Calu3 (cell line): Measurements from ENCODE around the gene SULF2. TPM values are rescaled to one million over a fixed set of nuclear protein-coding genes. Genes with fewer than 3 reads are reported as not detected.

Experiments
- BruUV-seq: library from RNA; stranded (reverse); fragments of 400-500 nt; replicated peaks from 2 replicates; lab custom pipeline; 2021; lab: Mats Ljungman, UMichigan
- CTCF ChIA-PET: fragments of 300-600 bp; sonication (Branson Sonifier 250); formaldehyde crosslinking; loops from one replicate; lab custom pipeline; 2022; ENCODE audit warnings: antibody characterized with exemption; lab: Charles Lee
- DNase-seq: peaks from one replicate; pipeline ENCODE4 v3.0.0; 2022
- H3K27ac Mint-ChIP-seq: one replicate; pipeline ENCODE4 v1.8.0; 2022; ENCODE audit warnings: mixed read lengths; ENCODE audit not compliant: unreplicated experiment
- H3K27me3 Mint-ChIP-seq: one replicate; pipeline ENCODE4 v1.8.0; 2022; ENCODE audit warnings: mixed read lengths; ENCODE audit not compliant: unreplicated experiment
- H3K36me3 Mint-ChIP-seq: one replicate; pipeline ENCODE4 v1.8.0; 2022; ENCODE audit warnings: mild to moderate bottlenecking, moderate library complexity, mixed read lengths; ENCODE audit not compliant: insufficient read depth, unreplicated experiment
- H3K4me1 Mint-ChIP-seq: one replicate; pipeline ENCODE4 v1.8.0; 2022; ENCODE audit warnings: mild to moderate bottlenecking, low read depth, mixed read lengths; ENCODE audit not compliant: unreplicated experiment
- H3K4me3 Mint-ChIP-seq: one replicate; pipeline ENCODE4 v1.8.0; 2022; ENCODE audit warnings: mild to moderate bottlenecking, low read depth, moderate library complexity, mixed read lengths; ENCODE audit not compliant: unreplicated experiment
- H3K9me3 Mint-ChIP-seq: one replicate; pipeline ENCODE4 v1.8.0; 2022; ENCODE audit warnings: low read depth, mixed read lengths; ENCODE audit not compliant: unreplicated experiment
- intact Hi-C: fragments of 100-400 bp; cut with micrococcal nuclease; formaldehyde crosslinking; loops from one replicate; pipeline ENCODE4 v1.10.0; 2022; ENCODE audit not compliant: unreplicated experiment
- total RNA-seq: library from RNA; stranded (reverse); gene quantifications from 2 replicates; pipeline ENCODE4 v1.2.3, GENCODE V29; 2022
- TF ChIP-seq, protein P1 (sequence below): fragments of 200-600 bp; IDR thresholded peaks from one replicate; pipeline ENCODE4 v1.8.0; 2022; ENCODE audit warnings: antibody characterized with exemption; ENCODE audit not compliant: unreplicated experiment

Gene SULF2
- total RNA-seq, 1 experiment from 2014 or later = 112 TPM

DNA sequence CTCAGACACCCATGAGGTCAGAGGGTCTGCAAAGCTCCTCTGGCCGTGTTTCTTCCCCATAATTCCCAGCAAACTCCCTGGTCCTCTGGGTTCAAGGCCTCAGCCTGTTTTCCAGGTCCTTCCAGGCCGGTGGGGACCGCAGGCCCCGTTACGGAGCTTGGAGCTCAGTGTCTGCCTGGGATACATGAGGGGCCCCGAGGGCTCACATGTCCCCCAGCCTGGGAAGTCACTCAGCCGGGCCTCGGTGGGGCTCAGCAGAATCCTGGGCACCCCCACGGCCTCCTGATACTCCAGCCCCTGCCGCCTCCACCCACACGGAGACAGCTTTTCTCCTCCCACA is 3.4 kb upstream of the SULF2 start:
- no peak for DNase-seq
- TF ChIP-seq, protein P1, sequence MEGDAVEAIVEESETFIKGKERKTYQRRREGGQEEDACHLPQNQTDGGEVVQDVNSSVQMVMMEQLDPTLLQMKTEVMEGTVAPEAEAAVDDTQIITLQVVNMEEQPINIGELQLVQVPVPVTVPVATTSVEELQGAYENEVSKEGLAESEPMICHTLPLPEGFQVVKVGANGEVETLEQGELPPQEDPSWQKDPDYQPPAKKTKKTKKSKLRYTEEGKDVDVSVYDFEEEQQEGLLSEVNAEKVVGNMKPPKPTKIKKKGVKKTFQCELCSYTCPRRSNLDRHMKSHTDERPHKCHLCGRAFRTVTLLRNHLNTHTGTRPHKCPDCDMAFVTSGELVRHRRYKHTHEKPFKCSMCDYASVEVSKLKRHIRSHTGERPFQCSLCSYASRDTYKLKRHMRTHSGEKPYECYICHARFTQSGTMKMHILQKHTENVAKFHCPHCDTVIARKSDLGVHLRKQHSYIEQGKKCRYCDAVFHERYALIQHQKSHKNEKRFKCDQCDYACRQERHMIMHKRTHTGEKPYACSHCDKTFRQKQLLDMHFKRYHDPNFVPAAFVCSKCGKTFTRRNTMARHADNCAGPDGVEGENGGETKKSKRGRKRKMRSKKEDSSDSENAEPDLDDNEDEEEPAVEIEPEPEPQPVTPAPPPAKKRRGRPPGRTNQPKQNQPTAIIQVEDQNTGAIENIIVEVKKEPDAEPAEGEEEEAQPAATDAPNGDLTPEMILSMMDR = no peak
- CTCF ChIA-PET = no interaction called here
- no peaks in the 10 kb centered on the region for H3K9me3 Mint-ChIP-seq
- H3K4me1 Mint-ChIP-seq = peaks cover 51% of the 10 kb centered on the region
- H3K27ac Mint-ChIP-seq = no peak overlapping the region
- H3K27me3 Mint-ChIP-seq = no peaks in the 10 kb centered on the region
- no TSS peak for BruUV-seq
- intact Hi-C loops = loop anchor here (5.0 to 10.0 kb wide), 2 partner anchors 69 to 186 kb away; no protein-coding TSS in a partner anchor
- no peak overlapping the region for H3K4me3 Mint-ChIP-seq
- H3K36me3 Mint-ChIP-seq = peaks cover 25% of the 10 kb centered on the region

DNA sequence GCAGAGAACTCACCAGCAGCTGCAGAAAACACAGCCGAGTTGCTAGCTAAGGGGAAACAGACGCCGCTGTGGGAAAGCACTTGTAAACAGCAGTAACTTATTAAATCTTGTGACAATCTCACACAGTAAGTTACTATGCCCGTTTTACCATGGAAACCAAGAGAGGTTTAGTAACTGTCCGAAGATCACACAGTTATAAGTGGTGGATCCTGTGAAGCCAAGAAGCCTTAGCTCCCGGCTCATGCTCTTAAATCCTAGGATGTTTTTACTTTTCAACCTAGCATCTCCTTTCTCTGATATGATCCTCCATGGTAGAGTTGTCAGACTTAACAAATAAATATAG is 1.5 kb upstream of the SULF2 start:
- H3K27me3 Mint-ChIP-seq = no peaks in the 10 kb centered on the region
- DNase-seq = no peak
- H3K4me3 Mint-ChIP-seq = peak overlapping the region; percentile 84
- intact Hi-C loops = loop anchor here (1.0 to 10.0 kb wide), 5 partner anchors 71 to 835 kb away; no protein-coding TSS in a partner anchor
- H3K27ac Mint-ChIP-seq = peak overlapping the region; percentile 88
- H3K36me3 Mint-ChIP-seq = peaks cover 25% of the 10 kb centered on the region
- no peaks in the 10 kb centered on the region for H3K9me3 Mint-ChIP-seq
- H3K4me1 Mint-ChIP-seq = peaks cover 45% of the 10 kb centered on the region
- CTCF ChIA-PET = interaction anchor here (0.6 to 2.2 kb wide), 18 partner anchors 13 to 835 kb away, joined by 3 to 31 read pairs (median 4); no protein-coding TSS in a partner anchor
- TF ChIP-seq, protein P1 = no peak
- no TSS peak for BruUV-seq

DNA sequence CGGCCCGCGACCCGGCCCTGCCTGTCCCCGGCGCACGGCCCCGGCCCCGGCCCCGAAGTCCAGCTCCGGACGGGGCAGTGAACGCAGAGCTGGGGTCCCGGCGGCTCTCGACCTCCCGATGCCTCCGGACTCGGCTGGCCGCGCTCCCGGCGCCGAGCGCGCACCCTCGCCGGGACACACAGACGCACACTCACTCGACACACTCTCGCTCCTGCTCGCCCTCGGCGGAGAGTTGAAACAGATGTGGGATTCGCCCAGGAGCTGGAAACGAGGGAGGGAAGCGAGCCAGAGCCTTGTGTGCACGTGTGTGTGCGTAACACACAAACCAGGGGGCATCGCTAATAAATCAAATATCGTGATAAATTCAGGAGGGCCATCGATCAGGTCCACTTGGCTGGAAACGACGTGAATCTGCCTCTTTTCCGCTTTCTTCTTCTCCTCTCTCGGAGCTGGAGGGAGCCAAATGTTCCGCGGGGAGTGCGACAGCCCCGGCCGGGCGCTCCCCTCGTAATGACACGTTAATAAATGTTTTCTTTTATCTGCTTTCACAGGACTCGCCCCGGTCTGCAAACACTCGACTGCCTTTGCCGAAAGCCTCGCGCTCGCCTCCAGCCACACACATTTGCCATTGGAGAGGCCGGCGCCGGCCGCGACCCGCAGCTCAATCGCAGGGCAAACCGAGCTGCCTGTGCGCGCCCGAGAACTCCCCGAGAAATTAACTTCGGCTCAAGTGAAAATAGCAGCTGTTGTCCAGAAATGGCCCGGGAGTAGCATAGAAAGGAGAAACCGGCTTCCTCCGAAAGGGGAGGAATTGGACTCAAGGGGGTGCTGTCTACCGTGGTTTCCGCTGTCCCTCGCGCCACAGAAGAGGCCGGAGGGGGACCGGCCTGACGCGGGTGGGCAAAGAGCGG is 828 bp upstream of the SULF2 start:
- Mint-ChIP-seq H3K4me1 (peaks cover 38% of the 10 kb centered on the region), H3K36me3 (peaks cover 25% of the 10 kb centered on the region), H3K4me3 (peak overlapping the region; percentile 84), H3K27me3 (no peaks in the 10 kb centered on the region), H3K9me3 (no peaks in the 10 kb centered on the region), H3K27ac (peak overlapping the region; percentile 88)
- peak; percentile 91 for DNase-seq
- TF ChIP-seq, protein P1 = peak; percentile 93
- intact Hi-C loops = loop anchor here (1.0 to 10.0 kb wide), 5 partner anchors 71 to 835 kb away; no protein-coding TSS in a partner anchor
- CTCF ChIA-PET = interaction anchor here (0.6 to 2.2 kb wide), 21 partner anchors 13 to 836 kb away, joined by 3 to 31 read pairs (median 4); no protein-coding TSS in a partner anchor
- BruUV-seq = no TSS peak

DNA sequence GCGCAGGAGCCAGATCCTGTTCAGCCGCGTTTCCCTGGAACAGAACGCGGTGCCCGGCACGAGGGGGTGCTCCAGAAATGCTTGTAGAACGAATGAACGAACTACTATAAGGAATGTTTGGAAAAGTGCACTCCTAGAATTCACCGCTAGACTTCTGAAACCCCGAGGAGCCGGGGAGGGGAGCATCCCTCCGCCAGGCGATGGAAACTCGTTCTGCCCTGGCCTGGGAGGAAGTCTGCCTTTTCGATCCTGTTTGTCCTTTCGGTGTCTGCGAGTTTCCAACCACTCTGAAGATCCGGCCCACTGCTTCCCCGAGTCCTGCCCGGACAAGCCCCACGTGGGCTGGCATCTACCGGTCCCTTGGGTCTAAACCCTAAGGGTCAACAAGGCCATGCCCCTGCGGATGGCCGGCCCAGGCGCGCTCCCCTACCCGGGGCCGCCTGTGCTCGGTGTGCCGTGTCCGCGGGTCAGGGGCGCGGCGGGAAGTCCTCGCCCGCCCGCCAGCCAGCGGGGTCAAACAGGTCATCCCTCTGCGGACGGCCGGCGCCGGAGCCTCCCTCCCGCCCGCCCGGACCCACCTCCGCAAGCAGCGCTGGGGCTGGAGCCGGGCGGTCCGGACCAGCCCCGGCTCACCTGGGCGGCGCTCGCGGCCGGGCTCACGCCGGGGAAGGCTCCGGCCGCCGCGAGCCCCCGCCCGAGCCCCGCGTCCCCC is 526 bp downstream of the SULF2 start:
- H3K27ac Mint-ChIP-seq = no peak overlapping the region

More for the DNA sequence above, 526 bp downstream of the SULF2 start:
- TF ChIP-seq, protein P1 = peak; percentile 48
- DNase-seq = peak; percentile 60
- Mint-ChIP-seq H3K4me3 (peak overlapping the region; percentile 84), H3K27me3 (no peaks in the 10 kb centered on the region), H3K4me1 (peaks cover 36% of the 10 kb centered on the region), H3K9me3 (no peaks in the 10 kb centered on the region), H3K36me3 (peaks cover 25% of the 10 kb centered on the region)
- CTCF ChIA-PET = interaction anchor here (1.6 kb wide), 3 partner anchors 11 to 510 kb away, joined by 4 to 6 read pairs (median 5); no protein-coding TSS in a partner anchor
- intact Hi-C loops = loop anchor here (5.0 to 10.0 kb wide), 2 partner anchors 73 to 190 kb away; no protein-coding TSS in a partner anchor
- BruUV-seq = no TSS peak
